NCI-H1092 treated with DMSO at 0.1 percent for 48 hours (cell line): ENCODE data around the gene TXNDC16.

Experiments
- DNase-seq: peaks from one replicate; lab custom pipeline; 2025; lab: John Stamatoyannopoulos, UW

TXNDC16 gene

GRCh38 chr14:52391881-52392615, 160.3 kb downstream of the TXNDC16 start:
- no peak for DNase-seq
